Ovary (tissue), 9 donors: Measurements from ENCODE around the gene ESRP2. TPM values are rescaled to one million over a fixed set of nuclear protein-coding genes. Genes with fewer than 3 reads are reported as not detected.

Source experiments
- DNase-seq, 5 donors: peaks; one replicate each; pipeline ENCODE4 v3.0.0-alpha.2; 2019 to 2020
- H3K27ac ChIP-seq, 2 donors: fragments of 200-600 bp; one replicate each; pipeline versions ENCODE4 v1.5.1 to v1.8.0; 2019 to 2022
- H3K27me3 ChIP-seq: fragments of 200-600 bp; one replicate; pipeline ENCODE4 v1.8.0; 2022
- H3K36me3 ChIP-seq: fragments of 200-600 bp; sonication (generic); one replicate; pipeline ENCODE4 v1.5.1; 2019
- H3K4me1 ChIP-seq: one replicate; pipeline ENCODE4 v1.8.1; 2013; ENCODE audit warnings: mild to moderate bottlenecking, moderate library complexity; ENCODE audit not compliant: insufficient read depth
- H3K4me3 ChIP-seq: fragments of 200-600 bp; sonication (generic); one replicate; pipeline ENCODE4 v1.5.1; 2017
- H3K9me3 ChIP-seq, 2 donors: fragments of 200-600 bp in 1 of 2; sonication (generic) in 1 of 2; one replicate each; pipeline versions ENCODE4 v1.5.1 to v1.8.1; 2013 to 2019; ENCODE audit warnings: mild to moderate bottlenecking in 1 of 2, moderate library complexity in 1 of 2
- EP300 ChIP-seq: sonication (generic); formaldehyde crosslinking; IDR thresholded peaks from one replicate; pipeline ENCODE4 v1.6.1; 2017; ENCODE audit warnings: antibody characterized with exemption
- POLR2A ChIP-seq: fragments of 450-650 bp; IDR thresholded peaks from one replicate; pipeline ENCODE4 v1.6.1; 2017; ENCODE audit warnings: antibody characterized with exemption, mild to moderate bottlenecking, moderate library complexity
- WGBS, 3 donors: extraction: QIAGEN DNeasy Blood & Tissue Kit in 1 of 3; methylation state at CpG; one replicate each; pipeline versions ENCODE4 v1.1.5 to v1.1.7; 2013 to 2017; 5-methylcytosine and 5-hydroxymethylcytosine counted together
- intact Hi-C, 4 donors: fragments of 100-400 bp; cut with DNase I; formaldehyde crosslinking; loops; one replicate each; pipeline versions ENCODE4 v1.11.0 to v1.15.1; 2022 to 2023
- microRNA-seq, 3 donors: library from miRNA; unstranded; fragments of <30 nt; microRNA quantifications; one replicate each; pipeline versions ENCODE4 to v1.2.0, GENCODE V29; 2019 to 2020
- polyA plus RNA-seq, 2 donors: library from polyadenylated mRNA; stranded (reverse); fragments of 200-250 nt in 1 of 2; fragments of 350-450 nt in 1 of 2; fragmentation: Illumina TruSeq in 1 of 2; extraction: RNeasy Lipid Tissue Mini Kit (QIAGEN cat#74804) in 1 of 2; gene quantifications; one replicate each; pipeline ENCODE4 v1.2.3, GENCODE V29; 2013 to 2014
- small RNA-seq: library from RNA; depleted of rRNA; stranded (forward); fragments of <200 nt; gene quantifications from one replicate; pipeline ENCODE3, GENCODE V24; 2016
- total RNA-seq, 7 donors: library from RNA; depleted of rRNA in 2 of 7; stranded (reverse); fragments of >200 nt in 2 of 7; fragmentation: NEBNext Ultra II Directional in 3 of 7; extraction: Animal tissue kit (Norgen Biotek cat#: 25700) in 3 of 7; gene quantifications; one replicate each; pipeline versions ENCODE4 v1.1.0 to v1.2.4, GENCODE V29; 2016 to 2023
- TF ChIP-seq, protein P1 (sequence below), 3 donors: fragments of 450-650 bp in 2 of 3; fragments of 200-600 bp in 1 of 3; IDR thresholded peaks; one replicate each; pipeline versions ENCODE4 v1.5.1 to v1.8.0; 2016 to 2022; ENCODE audit warnings: antibody characterized with exemption in 3 of 3, mild to moderate bottlenecking in 1 of 3
- donor health status: DM: no; HTN: no; CAD: no; lungs with moderate emphysema.
- donor health status: DM: no; HTN: no; CAD: no.
- donor health status: Bipolar disorder and iron deficiency.
- donor health status: DM: yes; HTN: yes; CAD: no.
- donor health status: DM: no; HTN: no; CAD: no.
- donor health status: DM: yes; HTN: yes; CAD: no.

ESRP2 gene
- total and polyA plus RNA-seq, 9 donors, result 0.17 to 13.8 (median 1.5) TPM

DNA sequence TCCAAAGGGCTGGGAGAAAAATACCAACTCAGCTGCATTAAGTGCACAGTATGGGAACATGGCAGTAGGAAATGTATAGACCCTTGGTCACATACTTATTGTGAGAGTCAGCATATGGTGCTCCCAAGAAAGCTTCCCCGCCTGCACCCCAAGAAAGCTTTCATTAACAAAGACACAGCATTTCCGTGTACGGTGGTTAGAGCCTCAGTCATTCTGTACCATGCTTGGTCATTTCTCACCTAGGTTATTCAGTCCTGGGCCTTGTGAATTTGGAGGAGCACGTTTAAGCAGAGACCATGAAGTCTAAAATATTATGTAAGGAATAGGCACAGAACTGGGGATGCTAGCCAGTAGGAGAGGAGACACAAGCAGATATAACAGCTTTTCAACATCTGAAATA lies 56.1 kb downstream of the ESRP2 start:
- WGBS, 3 donors, result 91 to 95% (median 94%) methylated on average over 4 of the region's 4 CpGs
- H3K4me3 ChIP-seq, result no peak overlapping the region
- H3K4me1 ChIP-seq, result no peaks in the 10 kb centered on the region
- H3K27ac ChIP-seq, result no peak overlapping the region
- TF ChIP-seq EP300 (no peak), POLR2A (no peak)
- TF ChIP-seq, protein P1, sequence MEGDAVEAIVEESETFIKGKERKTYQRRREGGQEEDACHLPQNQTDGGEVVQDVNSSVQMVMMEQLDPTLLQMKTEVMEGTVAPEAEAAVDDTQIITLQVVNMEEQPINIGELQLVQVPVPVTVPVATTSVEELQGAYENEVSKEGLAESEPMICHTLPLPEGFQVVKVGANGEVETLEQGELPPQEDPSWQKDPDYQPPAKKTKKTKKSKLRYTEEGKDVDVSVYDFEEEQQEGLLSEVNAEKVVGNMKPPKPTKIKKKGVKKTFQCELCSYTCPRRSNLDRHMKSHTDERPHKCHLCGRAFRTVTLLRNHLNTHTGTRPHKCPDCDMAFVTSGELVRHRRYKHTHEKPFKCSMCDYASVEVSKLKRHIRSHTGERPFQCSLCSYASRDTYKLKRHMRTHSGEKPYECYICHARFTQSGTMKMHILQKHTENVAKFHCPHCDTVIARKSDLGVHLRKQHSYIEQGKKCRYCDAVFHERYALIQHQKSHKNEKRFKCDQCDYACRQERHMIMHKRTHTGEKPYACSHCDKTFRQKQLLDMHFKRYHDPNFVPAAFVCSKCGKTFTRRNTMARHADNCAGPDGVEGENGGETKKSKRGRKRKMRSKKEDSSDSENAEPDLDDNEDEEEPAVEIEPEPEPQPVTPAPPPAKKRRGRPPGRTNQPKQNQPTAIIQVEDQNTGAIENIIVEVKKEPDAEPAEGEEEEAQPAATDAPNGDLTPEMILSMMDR (IDR thresholded peaks at IDR 0.05), result no peak
- H3K9me3 ChIP-seq, result no peaks in the 10 kb centered on the region
- no peaks in the 10 kb centered on the region for H3K27me3 ChIP-seq
- no peaks in the 10 kb centered on the region for H3K36me3 ChIP-seq
- intact Hi-C loops, result no loop called here
- DNase-seq, result no peak

DNA sequence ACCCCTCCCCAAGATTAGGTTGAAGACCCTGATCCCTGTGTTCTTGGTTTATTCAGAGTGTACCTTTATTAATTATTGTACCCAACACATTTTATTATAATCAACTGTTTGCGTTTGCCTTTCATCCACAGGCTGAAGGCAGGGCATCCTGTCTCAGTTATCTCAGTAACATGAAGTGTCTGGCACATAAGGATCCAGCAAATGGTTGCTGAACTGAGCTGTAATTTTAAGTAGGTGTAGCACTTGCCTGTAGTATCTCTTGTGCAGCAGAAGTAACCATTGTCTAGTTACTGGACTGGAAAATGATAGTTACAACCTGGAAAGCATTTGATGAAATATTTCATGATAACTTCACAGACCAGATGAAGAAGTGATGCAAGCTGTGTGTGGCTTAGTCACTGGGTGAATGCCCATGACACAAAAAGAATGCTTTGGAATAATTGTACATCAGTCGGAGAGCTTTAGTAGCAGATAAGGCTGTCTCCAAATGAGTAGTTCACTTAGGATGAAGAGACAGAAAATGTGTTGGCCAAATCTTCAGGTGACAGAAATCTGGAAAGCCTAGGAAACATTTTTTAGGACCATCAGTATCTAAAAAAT lies 56.6 kb downstream of the ESRP2 start:
- TF ChIP-seq EP300 (no peak), POLR2A (no peak)
- TF ChIP-seq, protein P1 (IDR thresholded peaks at IDR 0.05), result no peak
- 66 to 77% (median 66%) methylated on average over 2 of the region's 2 CpGs for whole genome bisulfite sequencing, 3 donors
- Histone ChIP-seq H3K36me3 (no peaks in the 10 kb centered on the region), H3K27me3 (no peaks in the 10 kb centered on the region), H3K4me3 (no peak overlapping the region), H3K4me1 (no peaks in the 10 kb centered on the region), H3K9me3 (no peaks in the 10 kb centered on the region), H3K27ac (no peak overlapping the region)
- no peak for DNase-seq
- intact Hi-C loops, result no loop called here

Small RNA genes lying within 50 kb of the gene (microRNA-seq; reads per million reads assigned to microRNA genes)
- gene MIR6773, result 0 reads per million in 3 donors

Small RNA genes lying within 50 kb of the gene (small RNA-seq; reads per million reads assigned to genes)
- gene RF00554 (not detected), gene RNU6-1262P (not detected)

Other genes with a start within 250 kb of the ESRP2 start
- gene DPEP2, start 236.6 kb downstream of the ESRP2 start, total RNA-seq, result 1 to 10 TPM in 2 of 7 donors, under 1 TPM in 3, not detected in 2; 0.33 to 1.9 (median 0.99) TPM
- gene DPEP2, start 236.6 kb downstream of the ESRP2 start, polyA plus RNA-seq, result 1 to 10 TPM in 1 of 2 donors, under 1 TPM in 1; 0.76 to 3.1 TPM
- not detected for gene DPEP2NB, start 220.2 kb downstream of the ESRP2 start, total RNA-seq
- gene DPEP2NB, start 220.2 kb downstream of the ESRP2 start, polyA plus RNA-seq, result not detected
- 10 to 100 TPM in 3 of 7 donors, 1 to 10 TPM in 4; 6.8 to 14.0 (median 9.7) TPM for gene DDX28, start 212.9 kb downstream of the ESRP2 start, total RNA-seq
- gene DDX28, start 212.9 kb downstream of the ESRP2 start, polyA plus RNA-seq, result 1 to 10 TPM; 9.2 to 9.3 TPM
- 10 to 100 TPM in 2 of 7 donors, 1 to 10 TPM in 5; 4.8 to 15.7 (median 8.5) TPM for gene DUS2, start 212.8 kb downstream of the ESRP2 start, total RNA-seq
- gene DUS2, start 212.8 kb downstream of the ESRP2 start, polyA plus RNA-seq, result 1 to 10 TPM; 5.4 to 9.5 TPM
- gene NFATC3, start 150.8 kb downstream of the ESRP2 start, total RNA-seq, result 10 to 100 TPM; 32.4 to 77.1 (median 48.2) TPM
- gene NFATC3, start 150.8 kb downstream of the ESRP2 start, polyA plus RNA-seq, result 10 to 100 TPM; 12.5 to 32.2 TPM
- 10 to 100 TPM in 3 of 7 donors, 1 to 10 TPM in 4; 7.7 to 18.4 (median 9.7) TPM for gene PLA2G15, start 9.2 kb upstream of the ESRP2 start, total RNA-seq
- gene PLA2G15, start 9.2 kb upstream of the ESRP2 start, polyA plus RNA-seq, result 10 to 100 TPM in 1 of 2 donors, 1 to 10 TPM in 1; 7.3 to 12.4 TPM
- 10 to 100 TPM in 3 of 7 donors, 1 to 10 TPM in 4; 5.5 to 14.4 (median 9.0) TPM for gene SLC7A6, start 28.4 kb upstream of the ESRP2 start, total RNA-seq
- 10 to 100 TPM in 1 of 2 donors, 1 to 10 TPM in 1; 3.1 to 11.5 TPM for gene SLC7A6, start 28.4 kb upstream of the ESRP2 start, polyA plus RNA-seq
- 10 to 100 TPM in 6 of 7 donors, 1 to 10 TPM in 1; 8.9 to 20.7 (median 17.6) TPM for gene SLC7A6OS, start 74.8 kb upstream of the ESRP2 start, total RNA-seq
- 10 to 100 TPM in 1 of 2 donors, 1 to 10 TPM in 1; 8.7 to 18.3 TPM for gene SLC7A6OS, start 74.8 kb upstream of the ESRP2 start, polyA plus RNA-seq
- 10 to 100 TPM; 27.8 to 43.4 (median 37.8) TPM for gene PRMT7, start 74.9 kb upstream of the ESRP2 start, total RNA-seq
- 10 to 100 TPM; 35.8 to 42.2 TPM for gene PRMT7, start 74.9 kb upstream of the ESRP2 start, polyA plus RNA-seq
- 10 to 100 TPM in 1 of 7 donors, 1 to 10 TPM in 5, under 1 TPM in 1; 0.72 to 31.4 (median 3.3) TPM for gene SMPD3, start 212.4 kb upstream of the ESRP2 start, total RNA-seq
- gene SMPD3, start 212.4 kb upstream of the ESRP2 start, polyA plus RNA-seq, result 1 to 10 TPM in 1 of 2 donors, under 1 TPM in 1; 0.40 to 1.6 TPM